Suprapubic skin (tissue), 4 donors: ENCODE results near the gene CELF4. TPM values are rescaled to one million over a fixed set of nuclear protein-coding genes. Genes with fewer than 3 reads are reported as not detected.

Experiments used
- DNase-seq, 2 donors: peaks; one replicate each; pipeline ENCODE4 v3.0.0-alpha.2; 2019; ENCODE audit warnings: low spot score in 2 of 2
- H3K27ac ChIP-seq: fragments of 200-600 bp; sonication (generic); one replicate; pipeline ENCODE4 v1.5.1; 2019
- H3K27me3 ChIP-seq: fragments of 200-600 bp; sonication (generic); one replicate; pipeline ENCODE4 v1.5.1; 2019
- H3K36me3 ChIP-seq: fragments of 200-600 bp; sonication (generic); one replicate; pipeline ENCODE4 v1.5.1; 2019
- H3K4me1 ChIP-seq: fragments of 200-600 bp; sonication (generic); one replicate; pipeline ENCODE4 v1.5.1; 2019
- H3K4me3 ChIP-seq: fragments of 200-600 bp; sonication (generic); one replicate; pipeline ENCODE4 v1.5.1; 2019; ENCODE audit warnings: mild to moderate bottlenecking
- H3K9me3 ChIP-seq: fragments of 200-600 bp; sonication (generic); one replicate; pipeline ENCODE4 v1.5.1; 2019
- EP300 ChIP-seq: sonication (generic); formaldehyde crosslinking; IDR thresholded peaks from one replicate; pipeline ENCODE4 v1.6.1; 2017; ENCODE audit warnings: antibody characterized with exemption
- POLR2A ChIP-seq, 2 donors: fragments of 450-650 bp; IDR thresholded peaks; one replicate each; pipeline ENCODE4 v1.6.1; 2017; ENCODE audit warnings: antibody characterized with exemption in 2 of 2, mild to moderate bottlenecking in 2 of 2, moderate library complexity in 2 of 2
- POLR2AphosphoS5 ChIP-seq, 3 donors: sonication (generic); formaldehyde crosslinking; IDR thresholded peaks; one replicate each; pipeline ENCODE4 v1.6.1; 2017; ENCODE audit warnings: antibody characterized with exemption in 3 of 3
- WGBS: methylation state at CpG from one replicate; pipeline ENCODE4 v1.1.5; 2018; 5-methylcytosine and 5-hydroxymethylcytosine counted together
- total RNA-seq, 4 donors: library from RNA; depleted of rRNA; stranded (reverse); fragments of >200 nt; gene quantifications; one replicate each; pipeline ENCODE4 v1.1.0, GENCODE V29; 2016
- TF ChIP-seq, protein P1 (sequence below), 2 donors: fragments of 200-600 bp in 1 of 2; fragments of 450-650 bp in 1 of 2; sonication (generic) in 1 of 2; IDR thresholded peaks; one replicate each; pipeline ENCODE4 v1.5.1; 2016 to 2019; ENCODE audit warnings: antibody characterized with exemption in 2 of 2, mild to moderate bottlenecking in 1 of 2, moderate library complexity in 1 of 2

The CELF4 gene
- total RNA-seq, 4 donors from 2014 or later, result not detected

DNA sequence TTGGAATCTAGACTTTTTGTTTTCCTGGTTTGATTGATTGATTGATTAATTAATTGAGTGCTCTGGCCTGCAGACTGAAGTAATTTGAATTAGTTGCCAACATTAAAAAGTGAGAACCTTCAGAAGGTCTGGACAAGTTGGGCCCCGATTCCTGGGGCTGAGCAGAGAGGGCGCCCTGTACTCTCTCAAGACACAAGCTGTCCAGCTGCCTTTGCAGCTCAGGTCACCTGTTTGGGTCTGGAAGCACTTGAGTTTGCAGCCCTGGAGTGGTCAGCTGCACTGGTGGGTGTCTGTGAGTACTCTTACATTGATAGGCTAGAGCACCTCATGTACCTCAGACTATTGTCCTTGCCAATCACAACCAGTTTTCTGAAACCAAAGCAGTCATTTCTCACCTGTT is 22.7 kb upstream of the CELF4 start:
- Histone ChIP-seq H3K4me3 (no peak overlapping the region), H3K36me3 (no peaks in the 10 kb centered on the region), H3K4me1 (no peaks in the 10 kb centered on the region), H3K27ac (no peak overlapping the region), H3K27me3 (no peaks in the 10 kb centered on the region), H3K9me3 (no peaks in the 10 kb centered on the region)
- DNase-seq, result no peak
- TF ChIP-seq, protein P1, sequence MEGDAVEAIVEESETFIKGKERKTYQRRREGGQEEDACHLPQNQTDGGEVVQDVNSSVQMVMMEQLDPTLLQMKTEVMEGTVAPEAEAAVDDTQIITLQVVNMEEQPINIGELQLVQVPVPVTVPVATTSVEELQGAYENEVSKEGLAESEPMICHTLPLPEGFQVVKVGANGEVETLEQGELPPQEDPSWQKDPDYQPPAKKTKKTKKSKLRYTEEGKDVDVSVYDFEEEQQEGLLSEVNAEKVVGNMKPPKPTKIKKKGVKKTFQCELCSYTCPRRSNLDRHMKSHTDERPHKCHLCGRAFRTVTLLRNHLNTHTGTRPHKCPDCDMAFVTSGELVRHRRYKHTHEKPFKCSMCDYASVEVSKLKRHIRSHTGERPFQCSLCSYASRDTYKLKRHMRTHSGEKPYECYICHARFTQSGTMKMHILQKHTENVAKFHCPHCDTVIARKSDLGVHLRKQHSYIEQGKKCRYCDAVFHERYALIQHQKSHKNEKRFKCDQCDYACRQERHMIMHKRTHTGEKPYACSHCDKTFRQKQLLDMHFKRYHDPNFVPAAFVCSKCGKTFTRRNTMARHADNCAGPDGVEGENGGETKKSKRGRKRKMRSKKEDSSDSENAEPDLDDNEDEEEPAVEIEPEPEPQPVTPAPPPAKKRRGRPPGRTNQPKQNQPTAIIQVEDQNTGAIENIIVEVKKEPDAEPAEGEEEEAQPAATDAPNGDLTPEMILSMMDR (IDR thresholded peaks at IDR 0.05), result no peak
- TF ChIP-seq EP300, result no peak
- TF ChIP-seq POLR2AphosphoS5 (IDR thresholded peaks at IDR 0.05), result no peak
- TF ChIP-seq POLR2A (IDR thresholded peaks at IDR 0.05), result no peak
- WGBS, result 91% methylated on average over 2 of the region's 2 CpGs

DNA sequence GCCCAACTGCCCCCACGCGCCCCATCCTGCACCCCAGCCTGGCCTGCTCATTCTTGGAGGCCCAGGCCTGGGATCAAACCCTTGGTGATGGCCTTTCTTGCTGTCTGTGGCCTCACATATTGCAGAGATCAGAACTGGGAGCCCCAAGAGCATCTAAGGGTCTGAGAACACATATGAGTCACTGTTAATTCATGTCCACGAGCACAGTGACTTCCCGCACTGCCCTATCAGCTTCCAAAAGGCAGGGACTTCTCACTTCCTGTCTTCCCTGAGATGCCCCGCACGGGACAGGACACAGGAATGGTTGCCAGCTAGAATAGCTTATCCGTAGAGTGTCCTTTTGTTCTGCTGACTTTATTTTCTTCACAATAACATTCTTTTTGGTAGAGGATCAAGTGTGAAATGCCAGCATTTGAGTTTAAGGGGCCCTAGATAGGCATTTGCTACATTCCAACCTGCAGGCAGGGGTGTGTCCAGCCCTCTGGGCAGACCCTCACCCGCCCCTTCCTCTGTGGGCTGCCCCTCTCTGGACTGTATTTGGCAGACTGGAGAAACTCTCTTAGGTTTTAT is 21.1 kb upstream of the CELF4 start:
- no peak for TF ChIP-seq EP300
- no peak for TF ChIP-seq POLR2AphosphoS5 (IDR thresholded peaks at IDR 0.05)
- no peak for TF ChIP-seq POLR2A (IDR thresholded peaks at IDR 0.05)
- TF ChIP-seq, protein P1 (IDR thresholded peaks at IDR 0.05), result no peak
- Histone ChIP-seq H3K9me3 (no peaks in the 10 kb centered on the region), H3K27ac (no peak overlapping the region), H3K27me3 (no peaks in the 10 kb centered on the region), H3K4me3 (no peak overlapping the region), H3K36me3 (no peaks in the 10 kb centered on the region), H3K4me1 (no peaks in the 10 kb centered on the region)
- DNase-seq, result no peak
- WGBS, result 79% methylated on average over 8 of the region's 8 CpGs

DNA sequence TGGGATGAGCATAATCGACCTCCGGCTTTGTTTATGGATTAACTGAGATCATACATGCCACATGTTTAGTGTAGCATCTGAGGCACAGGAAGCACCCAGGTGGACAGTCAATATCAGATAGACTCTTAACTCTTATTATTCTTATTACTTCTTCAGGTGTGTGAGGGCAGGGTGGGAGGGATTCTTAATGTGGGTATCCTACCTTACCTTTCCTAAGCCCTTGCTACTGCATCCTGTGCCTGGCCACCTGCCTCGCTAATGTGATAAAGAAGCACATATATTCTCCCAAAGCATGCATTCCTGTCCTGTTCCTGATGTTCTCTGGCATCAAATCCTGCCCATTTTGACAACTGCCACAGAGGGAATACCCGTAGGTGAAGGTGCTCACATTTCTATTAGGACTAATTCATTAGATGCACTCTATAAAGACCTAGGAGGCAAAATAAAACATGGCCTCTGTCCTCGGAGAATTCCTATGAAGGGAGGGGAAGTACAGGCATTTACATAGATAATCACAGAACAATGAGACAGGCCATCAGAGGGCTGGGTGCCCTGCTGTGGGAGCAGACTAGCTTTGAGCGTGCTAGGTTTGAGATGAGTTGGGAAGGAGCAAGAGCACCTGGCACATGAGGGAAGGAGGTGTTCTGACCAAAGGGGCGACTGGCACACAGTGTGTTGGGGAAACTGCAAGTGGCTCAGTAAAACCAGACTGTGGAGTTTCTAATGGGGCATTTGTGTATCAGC is 19.5 kb upstream of the CELF4 start:
- no peaks in the 10 kb centered on the region for H3K4me1 ChIP-seq
- H3K27ac ChIP-seq, result no peak overlapping the region
- 66% methylated on average over 7 of the region's 7 CpGs for WGBS
- TF ChIP-seq, protein P1 (IDR thresholded peaks at IDR 0.05), result no peak
- no peak for TF ChIP-seq POLR2AphosphoS5 (IDR thresholded peaks at IDR 0.05)
- TF ChIP-seq POLR2A (IDR thresholded peaks at IDR 0.05), result no peak
- TF ChIP-seq EP300, result no peak
- DNase-seq, result no peak
- no peak overlapping the region for H3K4me3 ChIP-seq
- no peaks in the 10 kb centered on the region for H3K27me3 ChIP-seq
- no peaks in the 10 kb centered on the region for H3K36me3 ChIP-seq
- no peaks in the 10 kb centered on the region for H3K9me3 ChIP-seq

DNA sequence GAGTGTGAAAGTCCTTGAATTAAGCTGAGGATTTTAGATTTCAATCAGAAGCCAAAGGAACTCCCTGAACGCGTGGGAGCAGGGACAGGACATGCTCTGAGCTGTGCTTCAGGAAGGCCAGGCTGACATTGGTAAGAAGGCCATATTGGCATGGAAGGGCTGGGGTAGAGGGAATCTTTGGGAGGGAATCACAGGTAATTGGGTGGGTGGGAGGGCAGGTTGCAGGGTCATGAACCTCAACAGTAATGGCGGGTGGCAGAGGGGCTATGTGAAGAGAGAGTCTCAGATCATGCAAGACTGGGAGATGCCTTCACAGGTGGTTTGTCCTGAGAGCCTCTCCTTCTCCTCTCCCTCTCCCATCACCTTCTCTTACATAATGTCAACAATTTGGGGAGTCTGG is 18.6 kb upstream of the CELF4 start:
- H3K4me3 ChIP-seq, result no peak overlapping the region
- no peak overlapping the region for H3K27ac ChIP-seq
- H3K9me3 ChIP-seq, result no peaks in the 10 kb centered on the region
- 67% methylated on average over 3 of the region's 3 CpGs for WGBS
- TF ChIP-seq, protein P1 (IDR thresholded peaks at IDR 0.05), result no peak
- no peak for TF ChIP-seq POLR2A (IDR thresholded peaks at IDR 0.05)
- H3K36me3 ChIP-seq, result no peaks in the 10 kb centered on the region
- no peak for DNase-seq
- H3K27me3 ChIP-seq, result no peaks in the 10 kb centered on the region
- peaks cover 4% of the 10 kb centered on the region for H3K4me1 ChIP-seq

DNA sequence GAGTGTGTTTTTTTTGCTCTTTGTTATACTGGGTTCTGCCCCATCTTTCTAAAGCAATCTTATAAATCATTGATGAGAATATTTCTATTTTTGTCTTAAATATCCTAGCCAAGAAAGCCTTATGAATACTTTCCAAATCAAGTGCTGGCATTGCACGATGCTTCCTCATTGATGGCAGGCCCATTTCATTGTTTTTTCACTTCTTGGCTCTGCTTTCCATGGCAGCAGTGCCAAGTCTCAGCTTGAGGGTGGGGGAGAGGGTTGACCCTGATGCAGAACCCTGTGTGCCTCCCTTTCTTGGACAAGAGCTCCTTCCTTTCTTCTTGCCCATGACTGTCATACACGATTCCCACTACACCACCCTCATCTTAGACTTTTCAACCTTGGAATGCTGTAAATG is 16.7 kb upstream of the CELF4 start:
- Histone ChIP-seq H3K9me3 (no peaks in the 10 kb centered on the region), H3K4me1 (peaks cover 23% of the 10 kb centered on the region), H3K36me3 (no peaks in the 10 kb centered on the region), H3K27ac (no peak overlapping the region), H3K4me3 (no peak overlapping the region), H3K27me3 (peaks cover 4% of the 10 kb centered on the region)
- TF ChIP-seq, protein P1 (IDR thresholded peaks at IDR 0.05), result no peak
- TF ChIP-seq POLR2A (IDR thresholded peaks at IDR 0.05) (no peak), POLR2AphosphoS5 (IDR thresholded peaks at IDR 0.05) (no peak), EP300 (no peak)
- DNase-seq, result no peak
- WGBS, result 27% methylated on average over 2 of the region's 2 CpGs
